ENCODE measurements around the gene KRT82.
"Not testable (repeated sequence)": the region's sequence is repeated elsewhere in the genome, so short reads cannot be mapped to it uniquely, and the experiment has no call there.

Gene KRT82

GRCh38 chr12:52360106-52360662 is 46.0 kb downstream of the KRT82 start:
- DNase-seq (ENCODE audit: low read depth in 2 of 2), result no peak

GRCh38 chr12:52359621-52360061 is 46.5 kb downstream of the KRT82 start:
- no peak for DNase-seq (ENCODE audit: low read depth in 2 of 2)

GRCh38 chr12:52358575-52359350 is 47.4 kb downstream of the KRT82 start:
- no peak for DNase-seq (ENCODE audit: low read depth in 2 of 2)

- no peak for DNase-seq (ENCODE audit: low read depth in 2 of 2)
These were observed 49.2 kb downstream of the KRT82 start for GRCh38 chr12:52356762-52357580.

GRCh38 chr12:52356031-52356761 is 49.9 kb downstream of the KRT82 start:
- no peak for DNase-seq (ENCODE audit: low read depth in 2 of 2)

- DNase-seq (ENCODE audit: low read depth in 2 of 2), result no peak
These were observed 51.0 kb downstream of the KRT82 start for GRCh38 chr12:52355176-52355575.

- DNase-seq (ENCODE audit: low read depth in 2 of 2), result no peak
These were observed 51.9 kb downstream of the KRT82 start for GRCh38 chr12:52354200-52354599.

GRCh38 chr12:52353766-52354165 is 52.4 kb downstream of the KRT82 start:
- DNase-seq (ENCODE audit: low read depth in 2 of 2), result no peak

- DNase-seq (ENCODE audit: low read depth in 2 of 2), result no peak
These were observed 53.2 kb downstream of the KRT82 start for GRCh38 chr12:52352951-52353350.

- peak; percentile 36 to 37 for DNase-seq (ENCODE audit: low read depth in 2 of 2)
These were observed 54.7 kb downstream of the KRT82 start for GRCh38 chr12:52351196-52352059.

- no peak for DNase-seq (ENCODE audit: low read depth in 2 of 2)
These were observed 55.3 kb downstream of the KRT82 start for GRCh38 chr12:52350786-52351185.

- no peak for DNase-seq (ENCODE audit: low read depth in 2 of 2)
These were observed 56.0 kb downstream of the KRT82 start for GRCh38 chr12:52350021-52350620.

GRCh38 chr12:52349196-52349595 is 56.9 kb downstream of the KRT82 start:
- no peak for DNase-seq (ENCODE audit: low read depth in 2 of 2)

- DNase-seq (ENCODE audit: low read depth in 2 of 2), result no peak
These were observed 58.3 kb downstream of the KRT82 start for GRCh38 chr12:52347551-52348510.

GRCh38 chr12:52347016-52347415 is 59.1 kb downstream of the KRT82 start:
- no peak for DNase-seq (ENCODE audit: low read depth in 2 of 2)

GRCh38 chr12:52346593-52346992 is 59.5 kb downstream of the KRT82 start:
- no peak for DNase-seq (ENCODE audit: low read depth in 2 of 2)

- DNase-seq (ENCODE audit: low read depth in 2 of 2), result not testable (repeated sequence)
These were observed 61.1 kb downstream of the KRT82 start for GRCh38 chr12:52345041-52345440.

- no peak for DNase-seq (ENCODE audit: low read depth in 2 of 2)
These were observed 62.0 kb downstream of the KRT82 start for GRCh38 chr12:52344111-52344510.

Data from activated CD8-positive, alpha-beta memory T cell treated with anti-CD3 and anti-CD28 coated beads for 4 hours (primary cell).